Ishikawa (cell line): ENCODE data around the gene ZNF808.

Source experiments
- CEBPB ChIP-seq: IDR thresholded peaks from 2 replicates; pipeline ENCODE4 v1.6.1; 2012
- CREB1 ChIP-seq: IDR thresholded peaks from 2 replicates; pipeline ENCODE4 v1.6.1; 2012; ENCODE audit warnings: low read depth
- EGR1 ChIP-seq: IDR thresholded peaks from 2 replicates; pipeline ENCODE4 v1.6.1; 2012
- EP300 ChIP-seq: IDR thresholded peaks from 2 replicates; pipeline ENCODE4 v1.6.1; 2012; ENCODE audit warnings: borderline replicate concordance
- NFIC ChIP-seq: IDR thresholded peaks from 2 replicates; pipeline ENCODE4 v1.6.1; 2012
- RAD21 ChIP-seq: IDR thresholded peaks from 2 replicates; pipeline ENCODE4 v1.6.1; 2012; ENCODE audit warnings: low read depth
- TCF12 ChIP-seq: IDR thresholded peaks from 2 replicates; pipeline ENCODE4 v1.6.1; 2012; ENCODE audit warnings: low read depth
- TEAD4 ChIP-seq: IDR thresholded peaks from 2 replicates; pipeline ENCODE4 v1.6.1; 2012
- YY1 ChIP-seq: IDR thresholded peaks from 2 replicates; pipeline ENCODE4 v1.6.1; 2012; ENCODE audit warnings: low read depth
- TF ChIP-seq, protein P1 (sequence below): IDR thresholded peaks from 2 replicates; pipeline ENCODE4 v1.6.1; 2012
- TF ChIP-seq, protein P2 (sequence below): IDR thresholded peaks from 2 replicates; pipeline ENCODE4 v1.6.1; 2012

Gene ZNF808

DNA sequence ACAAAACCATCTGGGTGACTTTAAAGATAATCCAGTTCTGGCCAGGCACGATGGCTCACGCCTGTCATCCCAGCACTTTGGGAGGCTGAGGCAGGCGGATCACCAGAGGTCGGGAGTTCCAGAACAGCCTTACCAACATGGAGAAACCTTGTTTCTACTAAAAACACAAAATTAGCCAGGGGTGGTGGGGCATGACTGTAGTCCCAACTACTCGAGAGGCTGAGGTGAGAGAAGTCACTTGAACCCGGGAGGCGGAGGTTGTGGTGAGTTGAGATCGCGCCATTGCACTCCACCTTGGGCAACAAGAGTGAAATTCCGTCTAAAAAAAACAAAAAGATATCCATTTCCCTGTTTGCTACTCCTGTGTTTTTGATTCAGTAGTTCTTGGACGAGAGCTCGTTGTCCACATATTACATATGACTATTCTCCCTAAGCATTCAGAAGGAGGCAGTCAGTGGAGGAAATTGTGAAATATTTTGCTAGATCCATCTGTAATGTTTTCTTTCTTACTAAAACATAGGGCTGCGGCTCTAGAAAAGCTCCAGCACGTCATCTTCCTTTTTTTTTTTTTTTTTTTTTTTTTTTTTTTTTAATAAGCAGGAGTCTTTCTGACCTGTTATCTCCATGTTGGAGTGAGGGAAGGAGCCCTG lies 76.2 kb downstream of the ZNF808 start:
- no peak for TF ChIP-seq TCF12
- no peak for TF ChIP-seq CREB1
- TF ChIP-seq RAD21 = no peak
- no peak for TF ChIP-seq NFIC
- no peak for TF ChIP-seq EGR1
- TF ChIP-seq, protein P1, sequence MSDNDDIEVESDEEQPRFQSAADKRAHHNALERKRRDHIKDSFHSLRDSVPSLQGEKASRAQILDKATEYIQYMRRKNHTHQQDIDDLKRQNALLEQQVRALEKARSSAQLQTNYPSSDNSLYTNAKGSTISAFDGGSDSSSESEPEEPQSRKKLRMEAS = no peak
- TF ChIP-seq CEBPB = no peak
- TF ChIP-seq EP300 = no peak
- TF ChIP-seq, protein P2, sequence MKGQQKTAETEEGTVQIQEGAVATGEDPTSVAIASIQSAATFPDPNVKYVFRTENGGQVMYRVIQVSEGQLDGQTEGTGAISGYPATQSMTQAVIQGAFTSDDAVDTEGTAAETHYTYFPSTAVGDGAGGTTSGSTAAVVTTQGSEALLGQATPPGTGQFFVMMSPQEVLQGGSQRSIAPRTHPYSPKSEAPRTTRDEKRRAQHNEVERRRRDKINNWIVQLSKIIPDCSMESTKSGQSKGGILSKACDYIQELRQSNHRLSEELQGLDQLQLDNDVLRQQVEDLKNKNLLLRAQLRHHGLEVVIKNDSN = no peak
- TF ChIP-seq YY1 = no peak
- TF ChIP-seq TEAD4 = no peak
